Naive thymus-derived CD8-positive, alpha-beta T cell (primary cell): ENCODE data around the gene CBL. TPM values are rescaled to one million over a fixed set of nuclear protein-coding genes. Genes with fewer than 3 reads are reported as not detected.

Source experiments
- ATAC-seq, 2 donors: fragments of 150-1000 bp; cut with Tn5 transposase in 1 of 2; sonication (Bioruptor Pico), chemical (Tn5 transposase) in 1 of 2; 1 replicate in 1 of 2; 2 replicates in 1 of 2; pipeline ENCODE4 v1.10.0; 2021; ENCODE audit warnings: mild to moderate bottlenecking in 2 of 2, moderate library complexity in 2 of 2
- POLR2A ChIA-PET: fragments of 350-600 bp; sonication (Branson Sonifier 250); formaldehyde crosslinking; loops from one replicate; lab custom pipeline; 2021; ENCODE audit warnings: antibody characterized with exemption; lab: Charles Lee
- DNase-seq, 10 donors: peaks; one replicate each; pipeline versions ENCODE4 v3.0.0 to v3.0.0-alpha.2; 2020 to 2022
- H3K27ac Mint-ChIP-seq, 10 donors: one replicate each; pipeline ENCODE4 v1.8.0; 2020 to 2022; ENCODE audit warnings: mild to moderate bottlenecking in 10 of 10, mixed read lengths in 10 of 10, moderate library complexity in 4 of 10, inconsistent platforms in 1 of 10
- H3K27me3 Mint-ChIP-seq, 5 donors: one replicate each; pipeline ENCODE4 v1.8.0; 2021 to 2022; ENCODE audit warnings: mixed read lengths in 5 of 5
- H3K36me3 Mint-ChIP-seq, 3 donors: one replicate each; pipeline ENCODE4 v1.8.0; 2020 to 2022; ENCODE audit warnings: mixed read lengths in 3 of 3, mild to moderate bottlenecking in 2 of 3, inconsistent platforms in 1 of 3
- H3K4me1 Mint-ChIP-seq, 4 donors: one replicate each; pipeline ENCODE4 v1.8.0; 2021 to 2022; ENCODE audit warnings: mixed read lengths in 4 of 4
- H3K4me3 Mint-ChIP-seq, 10 donors: one replicate each; pipeline ENCODE4 v1.8.0; 2020 to 2022; ENCODE audit warnings: mild to moderate bottlenecking in 10 of 10, mixed read lengths in 10 of 10, moderate library complexity in 6 of 10, inconsistent platforms in 1 of 10
- H3K9me3 Mint-ChIP-seq, 9 donors: one replicate each; pipeline ENCODE4 v1.8.0; 2020 to 2022; ENCODE audit warnings: mixed read lengths in 9 of 9, mild to moderate bottlenecking in 3 of 9, inconsistent platforms in 1 of 9, moderate library complexity in 1 of 9
- microRNA-seq: library from miRNA; unstranded; fragments of <30 nt; microRNA quantifications from one replicate; pipeline ENCODE4 v1.2.0, GENCODE V29; 2022; ENCODE audit warnings: borderline microRNAs expressed
- polyA plus RNA-seq, 3 donors: library from polyadenylated mRNA; unstranded; fragments of 300-500 nt; fragmentation: Illumina TruSeq; gene quantifications; one replicate each; pipeline ENCODE4 v1.2.3, GENCODE V29; 2021
- total RNA-seq, 8 experiments: library from RNA in 2 of 8; stranded (reverse) in 2 of 8; gene quantifications; one replicate each; pipeline ENCODE4 v1.2.3 and lab custom pipeline; 2021 to 2026

CBL gene
- total and polyA plus RNA-seq, 5 experiments from 2014 or later = 11.5 to 51.6 (median 16.1) TPM

DNA sequence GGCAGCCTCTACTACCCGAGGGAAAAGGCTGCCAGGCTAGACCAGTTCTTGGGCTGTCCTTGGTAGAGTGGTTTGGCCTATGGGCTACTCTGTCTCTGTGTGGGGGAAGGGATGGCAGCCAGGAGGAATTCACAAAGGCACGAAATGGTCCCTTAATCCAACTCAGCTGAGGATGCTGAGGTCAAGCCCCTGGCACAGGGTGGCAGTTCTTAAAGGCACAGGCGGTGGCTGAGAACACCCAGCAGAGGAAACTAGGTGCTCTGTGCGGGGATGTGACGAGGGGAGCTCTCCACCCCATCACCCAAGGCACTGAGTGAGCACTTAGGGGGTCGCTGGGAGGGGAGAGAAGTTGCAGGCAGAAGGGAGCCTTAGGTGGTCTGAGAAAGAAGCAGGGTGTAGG is 140.5 kb downstream of the CBL start, which contains the start of gene MFRP:
MFRP (minus strand) TSS at position 101 of the 400 bp plus-strand sequence. CDS start 192 bp downstream, outside the sequence.
- H3K27me3 Mint-ChIP-seq = peaks cover 0 to 44% (median 25%) of the 10 kb centered on the region in 5 donors
- no peaks in the 10 kb centered on the region for H3K9me3 Mint-ChIP-seq
- DNase-seq (no peak), ATAC-seq (no peak)
- no peak within 1 kb of the TSS for H3K27ac Mint-ChIP-seq
- no peaks in the 10 kb centered on the region for H3K36me3 Mint-ChIP-seq
- H3K4me1 Mint-ChIP-seq = peaks cover 0 to 5% (median 2%) of the 10 kb centered on the region in 4 donors
- no peak within 1 kb of the TSS for H3K4me3 Mint-ChIP-seq
- POLR2A ChIA-PET = no interaction called here

DNA sequence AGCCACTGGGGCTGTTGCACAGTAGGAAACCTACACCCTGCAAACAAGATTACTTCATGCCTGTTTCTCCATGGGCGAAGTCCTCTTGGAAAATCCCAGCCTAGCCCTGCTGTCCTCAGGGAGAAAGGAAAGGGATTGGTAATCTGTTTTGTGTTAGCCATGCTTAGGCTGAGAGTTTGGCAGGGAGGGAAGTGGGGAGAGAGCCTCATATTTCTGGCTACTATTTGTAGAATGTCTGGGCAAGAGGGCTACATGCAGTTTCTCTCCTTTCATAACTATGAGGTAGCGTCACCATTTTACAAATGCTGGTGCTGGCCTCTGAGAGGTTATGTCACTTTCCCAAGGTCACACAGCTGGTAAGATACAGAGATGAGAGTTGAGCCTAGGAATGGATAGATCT is 141.1 kb downstream of the CBL start:
- POLR2A ChIA-PET = no interaction called here

GRCh38 chr11:119347940-119348605 is 141.9 kb downstream of the CBL start:
- Mint-ChIP-seq H3K27ac (peak overlapping the region in 1 of 10 donors; percentile 47), H3K4me3 (no peak overlapping the region), H3K27me3 (peaks cover 4 to 46% (median 31%) of the 10 kb centered on the region in 5 donors), H3K4me1 (peaks cover 0 to 5% (median 2%) of the 10 kb centered on the region in 4 donors), H3K36me3 (no peaks in the 10 kb centered on the region), H3K9me3 (no peaks in the 10 kb centered on the region)
- DNase-seq (no peak), ATAC-seq (no peak)
- POLR2A ChIA-PET = no interaction called here

More for the DNA sequence above, 141.1 kb downstream of the CBL start:
- peaks cover 0 to 5% (median 2%) of the 10 kb centered on the region in 4 donors for H3K4me1 Mint-ChIP-seq
- no peaks in the 10 kb centered on the region for H3K36me3 Mint-ChIP-seq
- no peaks in the 10 kb centered on the region for H3K9me3 Mint-ChIP-seq
- H3K4me3 Mint-ChIP-seq = no peak overlapping the region
- DNase-seq (no peak), ATAC-seq (no peak)
- no peak overlapping the region for H3K27ac Mint-ChIP-seq
- H3K27me3 Mint-ChIP-seq = peaks cover 0 to 44% (median 30%) of the 10 kb centered on the region in 5 donors

DNA sequence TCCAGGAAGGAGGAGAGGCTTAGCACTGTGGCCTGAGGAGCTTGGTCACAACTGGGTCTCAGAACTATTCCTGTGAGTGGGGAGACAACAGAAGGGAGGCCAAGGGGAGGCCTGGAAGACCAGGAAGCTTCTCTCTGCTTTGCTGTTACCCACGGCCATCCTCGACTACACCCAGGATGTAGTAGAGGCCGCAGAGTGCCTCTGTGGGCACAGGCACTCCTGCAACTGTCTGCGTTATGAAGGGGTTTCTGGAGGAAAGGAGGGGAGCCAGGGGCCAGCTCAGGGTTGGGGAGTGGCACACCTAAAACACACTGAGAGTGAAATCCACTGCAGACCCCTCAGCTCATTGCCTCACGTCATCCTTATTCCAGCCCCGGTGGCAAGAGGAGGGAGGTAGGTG is 144.2 kb downstream of the CBL start:
- POLR2A ChIA-PET = no interaction called here
- Mint-ChIP-seq H3K4me1 (peaks cover 0 to 5% (median 2%) of the 10 kb centered on the region in 4 donors), H3K27me3 (peaks cover 9 to 42% (median 30%) of the 10 kb centered on the region in 5 donors), H3K27ac (peak overlapping the region in 5 of 10 donors; percentile 22 to 59 (median 44)), H3K4me3 (no peak overlapping the region), H3K36me3 (no peaks in the 10 kb centered on the region), H3K9me3 (no peaks in the 10 kb centered on the region)
- ATAC-seq (peak in 1 of 2 donors; percentile 38), DNase-seq (no peak)

GRCh38 chr11:119351232-119351631 is 145.1 kb downstream of the CBL start:
- DNase-seq = no peak
- H3K4me1 Mint-ChIP-seq = peaks cover 3 to 8% (median 6%) of the 10 kb centered on the region in 4 donors
- POLR2A ChIA-PET = no interaction called here
- peak overlapping the region in 1 of 10 donors; percentile 48 for H3K27ac Mint-ChIP-seq
- H3K36me3 Mint-ChIP-seq = no peaks in the 10 kb centered on the region
- H3K4me3 Mint-ChIP-seq = peak overlapping the region in 1 of 10 donors; percentile 11
- peaks cover 9 to 42% (median 30%) of the 10 kb centered on the region in 5 donors for H3K27me3 Mint-ChIP-seq
- H3K9me3 Mint-ChIP-seq = no peaks in the 10 kb centered on the region
- ATAC-seq = no peak

DNA sequence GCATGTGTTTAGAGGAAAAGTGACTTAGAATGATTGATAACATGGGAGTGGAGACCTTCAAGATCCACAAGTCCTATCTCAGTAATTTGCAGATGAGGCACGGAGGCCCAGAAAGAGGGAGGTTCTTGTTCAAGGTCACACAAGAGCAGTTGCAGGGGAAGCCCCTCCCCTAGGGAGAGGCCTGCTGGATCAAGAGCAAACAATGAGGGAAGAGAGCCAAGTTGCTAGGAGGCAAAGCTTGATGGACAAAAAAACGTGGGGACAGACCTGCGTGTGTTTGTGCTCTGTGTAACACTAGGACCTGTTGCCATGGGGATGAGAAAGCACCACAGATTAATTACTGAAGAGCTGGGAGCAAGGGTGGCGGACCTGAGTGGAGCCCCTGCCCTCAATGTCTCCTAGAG is 146.7 kb downstream of the CBL start:
- ATAC-seq (no peak), DNase-seq (no peak)
- H3K9me3 Mint-ChIP-seq = no peaks in the 10 kb centered on the region
- POLR2A ChIA-PET = no interaction called here
- H3K4me1 Mint-ChIP-seq = peaks cover 7 to 13% (median 10%) of the 10 kb centered on the region in 4 donors
- H3K36me3 Mint-ChIP-seq = no peaks in the 10 kb centered on the region
- no peak overlapping the region for H3K27ac Mint-ChIP-seq
- H3K4me3 Mint-ChIP-seq = no peak overlapping the region
- H3K27me3 Mint-ChIP-seq = peaks cover 9 to 36% (median 26%) of the 10 kb centered on the region in 5 donors

GRCh38 chr11:119355091-119355843 is 149.1 kb downstream of the CBL start:
- H3K27ac Mint-ChIP-seq = peak overlapping the region in 3 of 10 donors; percentile 15 to 95 (median 16)
- H3K36me3 Mint-ChIP-seq = no peaks in the 10 kb centered on the region
- H3K4me1 Mint-ChIP-seq = peaks cover 5 to 13% (median 8%) of the 10 kb centered on the region in 4 donors
- POLR2A ChIA-PET = interaction anchor here (1.3 to 1.5 kb wide), 2 partner anchors 23 to 26 kb away, joined by 3 to 9 read pairs; partner anchors contain the start of gene USP2
- peaks cover 9 to 41% (median 24%) of the 10 kb centered on the region in 5 donors for H3K27me3 Mint-ChIP-seq
- H3K4me3 Mint-ChIP-seq = peak overlapping the region in 9 of 10 donors; percentile 40 to 94 (median 86)
- DNase-seq (peak in 1 of 10 donors; percentile 57), ATAC-seq (no peak)
- H3K9me3 Mint-ChIP-seq = no peaks in the 10 kb centered on the region

- Mint-ChIP-seq H3K4me1 (peaks cover 4 to 13% (median 7%) of the 10 kb centered on the region in 4 donors), H3K27ac (peak overlapping the region in 8 of 10 donors; percentile 71 to 95 (median 90)), H3K9me3 (no peaks in the 10 kb centered on the region), H3K4me3 (peak overlapping the region; percentile 86 to 96 (median 93)), H3K36me3 (no peaks in the 10 kb centered on the region), H3K27me3 (peaks cover 9 to 39% (median 21%) of the 10 kb centered on the region in 5 donors)
- peak; percentile 55 to 83 (median 70) for DNase-seq
- POLR2A ChIA-PET = interaction anchor here (0.6 to 1.5 kb wide), 3 partner anchors 8 to 25 kb away, joined by 3 to 9 read pairs (median 3); partner anchors contain the start of gene USP2
- ATAC-seq = peak; percentile 94 to 96
These were observed 150.4 kb downstream of the CBL start for GRCh38 chr11:119356349-119357031.

GRCh38 chr11:119357074-119357473 is 150.9 kb downstream of the CBL start:
- no peak for DNase-seq
- POLR2A ChIA-PET = no interaction called here
- H3K27me3 Mint-ChIP-seq = peaks cover 8 to 36% (median 16%) of the 10 kb centered on the region in 5 donors
- H3K4me1 Mint-ChIP-seq = peaks cover 4 to 13% (median 7%) of the 10 kb centered on the region in 4 donors
- peak overlapping the region; percentile 63 to 86 (median 68) for H3K4me3 Mint-ChIP-seq
- no peak for ATAC-seq
- peak overlapping the region in 2 of 10 donors; percentile 67 to 91 for H3K27ac Mint-ChIP-seq
- no peaks in the 10 kb centered on the region for H3K36me3 Mint-ChIP-seq
- no peaks in the 10 kb centered on the region for H3K9me3 Mint-ChIP-seq

Small RNAs within 50 kb of the gene (microRNA-seq; reads per million reads assigned to microRNA genes)
- not detected for gene MIR6756

Other genes starting within 250 kb of the CBL start
- gene FOXR1, start 234.6 kb upstream of the CBL start, total RNA-seq = not detected
- gene FOXR1, start 234.6 kb upstream of the CBL start, polyA plus RNA-seq = not detected
- gene CENATAC, start 208.2 kb upstream of the CBL start, total RNA-seq = 100 to 1,000 TPM; 141 to 144 TPM
- gene CENATAC, start 208.2 kb upstream of the CBL start, polyA plus RNA-seq = 1 to 10 TPM; 6.1 to 9.1 (median 8.7) TPM
- gene RPS25, start 188.0 kb upstream of the CBL start, total RNA-seq = 1,000 to 10,000 TPM; 2,469 to 2,482 TPM
- gene RPS25, start 188.0 kb upstream of the CBL start, polyA plus RNA-seq = 1,000 to 10,000 TPM; 5,252 to 6,742 (median 6,279) TPM
- 100 to 1,000 TPM; 100 to 109 TPM for gene TRAPPC4, start 187.6 kb upstream of the CBL start, total RNA-seq
- gene TRAPPC4, start 187.6 kb upstream of the CBL start, polyA plus RNA-seq = 10 to 100 TPM; 73.0 to 97.6 (median 86.1) TPM
- 10 to 100 TPM; 15.3 to 17.1 TPM for gene SLC37A4, start 175.5 kb upstream of the CBL start, total RNA-seq
- 10 to 100 TPM in 2 of 3 donors, 1 to 10 TPM in 1; 9.7 to 12.8 (median 12.1) TPM for gene SLC37A4, start 175.5 kb upstream of the CBL start, polyA plus RNA-seq
- gene HYOU1, start 149.1 kb upstream of the CBL start, total RNA-seq = 10 to 100 TPM; 65.1 to 69.6 TPM
- 10 to 100 TPM; 14.1 to 17.1 (median 15.8) TPM for gene HYOU1, start 149.1 kb upstream of the CBL start, polyA plus RNA-seq
- gene VPS11, start 138.5 kb upstream of the CBL start, total RNA-seq = 10 to 100 TPM; 63.3 to 68.0 TPM
- gene VPS11, start 138.5 kb upstream of the CBL start, polyA plus RNA-seq = 10 to 100 TPM; 43.2 to 58.4 (median 44.8) TPM
- gene HMBS, start 121.5 kb upstream of the CBL start, total RNA-seq = 1 to 10 TPM; 6.9 to 8.0 TPM
- 10 to 100 TPM; 20.0 to 32.7 (median 24.3) TPM for gene HMBS, start 121.5 kb upstream of the CBL start, polyA plus RNA-seq
- 10 to 100 TPM; 29.0 to 37.5 TPM for gene DPAGT1, start 104.5 kb upstream of the CBL start, total RNA-seq
- 10 to 100 TPM; 28.7 to 30.8 (median 29.0) TPM for gene DPAGT1, start 104.5 kb upstream of the CBL start, polyA plus RNA-seq
- gene C2CD2L, start 99.0 kb upstream of the CBL start, total RNA-seq = 10 to 100 TPM; 27.0 to 27.8 TPM
- gene C2CD2L, start 99.0 kb upstream of the CBL start, polyA plus RNA-seq = 1 to 10 TPM; 3.4 to 10.0 (median 4.0) TPM
- gene HINFP, start 84.8 kb upstream of the CBL start, total RNA-seq = 10 to 100 TPM; 66.0 to 68.6 TPM
- gene HINFP, start 84.8 kb upstream of the CBL start, polyA plus RNA-seq = 10 to 100 TPM in 1 of 3 donors, 1 to 10 TPM in 2; 7.3 to 24.9 (median 7.5) TPM
- not detected for gene ABCG4, start 57.3 kb upstream of the CBL start, total RNA-seq
- not detected for gene ABCG4, start 57.3 kb upstream of the CBL start, polyA plus RNA-seq
- gene NLRX1, start 37.6 kb upstream of the CBL start, total RNA-seq = 10 to 100 TPM; 10.3 to 10.5 TPM
- gene NLRX1, start 37.6 kb upstream of the CBL start, polyA plus RNA-seq = 10 to 100 TPM in 1 of 3 donors, 1 to 10 TPM in 2; 4.0 to 10.9 (median 7.1) TPM
- under 1 TPM; 0.42 to 0.55 TPM for gene NHERF4, start 20.9 kb upstream of the CBL start, total RNA-seq
- gene NHERF4, start 20.9 kb upstream of the CBL start, polyA plus RNA-seq = not detected
- under 1 TPM; 0.33 to 0.55 TPM for gene MCAM, start 110.8 kb downstream of the CBL start, total RNA-seq
- gene MCAM, start 110.8 kb downstream of the CBL start, polyA plus RNA-seq = 1 to 10 TPM in 1 of 3 donors, under 1 TPM in 2; 0.35 to 1.2 (median 0.65) TPM
- gene RNF26, start 128.2 kb downstream of the CBL start, total RNA-seq = 10 to 100 TPM; 19.8 to 21.1 TPM
- gene RNF26, start 128.2 kb downstream of the CBL start, polyA plus RNA-seq = 10 to 100 TPM; 37.0 to 45.9 (median 39.6) TPM
- gene C1QTNF5, start 134.5 kb downstream of the CBL start, total RNA-seq = not detected
- not detected for gene C1QTNF5, start 134.5 kb downstream of the CBL start, polyA plus RNA-seq
- gene MFRP, start 140.4 kb downstream of the CBL start, total RNA-seq = not detected
- gene MFRP, start 140.4 kb downstream of the CBL start, polyA plus RNA-seq = not detected
- gene USP2, start 175.4 kb downstream of the CBL start, total RNA-seq = under 1 TPM; 0.16 to 0.23 TPM
- gene USP2, start 175.4 kb downstream of the CBL start, polyA plus RNA-seq = under 1 TPM in 1 of 3 donors, not detected in 2; 0.13 TPM
- gene THY1, start 216.8 kb downstream of the CBL start, total RNA-seq = not detected
- gene THY1, start 216.8 kb downstream of the CBL start, polyA plus RNA-seq = not detected